Measurements from ENCODE around the gene RERE.

DNA sequence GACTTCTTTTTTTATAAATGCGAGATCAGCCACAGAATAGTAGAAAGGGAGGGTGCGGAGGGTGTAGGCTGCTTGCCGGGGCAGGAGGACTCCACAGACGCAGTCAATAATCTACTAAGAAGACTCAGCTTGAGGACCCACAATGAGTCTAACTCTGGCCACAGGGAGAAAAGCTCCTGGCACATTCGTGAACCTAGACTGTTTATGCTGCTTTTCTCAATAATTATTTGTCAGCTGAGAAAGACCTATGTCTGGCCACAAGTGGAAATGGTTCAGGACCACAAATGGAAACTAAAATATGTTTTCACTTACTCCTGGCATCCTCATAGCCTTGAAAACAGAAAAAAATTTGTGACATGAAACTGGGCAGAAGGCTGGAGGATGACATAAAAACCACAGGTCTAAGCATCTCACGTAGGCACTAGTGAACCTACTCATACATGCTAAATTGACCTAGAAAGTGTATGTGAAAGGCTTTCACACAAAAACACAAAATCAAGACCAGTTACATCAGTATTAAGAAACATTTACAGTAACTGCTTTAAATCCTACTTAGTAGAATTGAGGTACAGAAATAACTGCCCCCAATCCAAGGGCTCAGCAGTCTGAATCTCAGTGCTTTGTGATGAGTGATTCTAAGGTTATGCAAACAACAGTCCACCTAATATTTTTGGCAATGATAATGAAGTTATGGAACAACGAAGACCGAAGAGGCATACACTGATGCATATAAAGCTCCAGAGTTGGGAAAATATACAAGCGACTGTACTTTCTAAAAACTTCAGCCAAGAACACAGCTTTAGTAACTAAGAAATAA, 340.1 kb downstream of the RERE start:
- TF ChIP-seq, protein P1, sequence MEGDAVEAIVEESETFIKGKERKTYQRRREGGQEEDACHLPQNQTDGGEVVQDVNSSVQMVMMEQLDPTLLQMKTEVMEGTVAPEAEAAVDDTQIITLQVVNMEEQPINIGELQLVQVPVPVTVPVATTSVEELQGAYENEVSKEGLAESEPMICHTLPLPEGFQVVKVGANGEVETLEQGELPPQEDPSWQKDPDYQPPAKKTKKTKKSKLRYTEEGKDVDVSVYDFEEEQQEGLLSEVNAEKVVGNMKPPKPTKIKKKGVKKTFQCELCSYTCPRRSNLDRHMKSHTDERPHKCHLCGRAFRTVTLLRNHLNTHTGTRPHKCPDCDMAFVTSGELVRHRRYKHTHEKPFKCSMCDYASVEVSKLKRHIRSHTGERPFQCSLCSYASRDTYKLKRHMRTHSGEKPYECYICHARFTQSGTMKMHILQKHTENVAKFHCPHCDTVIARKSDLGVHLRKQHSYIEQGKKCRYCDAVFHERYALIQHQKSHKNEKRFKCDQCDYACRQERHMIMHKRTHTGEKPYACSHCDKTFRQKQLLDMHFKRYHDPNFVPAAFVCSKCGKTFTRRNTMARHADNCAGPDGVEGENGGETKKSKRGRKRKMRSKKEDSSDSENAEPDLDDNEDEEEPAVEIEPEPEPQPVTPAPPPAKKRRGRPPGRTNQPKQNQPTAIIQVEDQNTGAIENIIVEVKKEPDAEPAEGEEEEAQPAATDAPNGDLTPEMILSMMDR (IDR thresholded peaks at IDR 0.05) = no peak
- TF ChIP-seq POLR2A (IDR thresholded peaks at IDR 0.05) = no peak
